IMR-90 (cell line): ENCODE results near the gene KLHL14. TPM values are rescaled to one million over a fixed set of nuclear protein-coding genes. Genes with fewer than 3 reads are reported as not detected.

Experiments
- ATAC-seq: fragments of 200-7000 bp; cut with Tn5 transposase; 2 replicates; pipeline ENCODE4 v1.9.1; 2020; ENCODE audit warnings: low read depth, mild to moderate bottlenecking, moderate library complexity
- BruUV-seq: library from RNA; stranded (reverse); fragments of 400-500 nt; replicated peaks from 2 replicates; lab custom pipeline; 2021; lab: Mats Ljungman, UMichigan
- CTCF ChIA-PET: fragments of 300-600 bp; formaldehyde crosslinking; extraction: SDS; loops from one replicate; lab custom pipeline; 2021; ENCODE audit warnings: antibody characterized with exemption; lab: Yijun Ruan, JAX
- POLR2A ChIA-PET: fragments of 300-600 bp; sonication (Branson Sonifier 250); formaldehyde crosslinking; loops from one replicate; lab custom pipeline; 2022; ENCODE audit warnings: antibody characterized with exemption; ENCODE audit not compliant: unreplicated experiment; lab: Charles Lee
- DNase-seq: peaks from one replicate; pipeline ENCODE4 v3.0.0; 2013
- H2AFZ ChIP-seq: replicated peaks from 2 replicates; pipeline ENCODE3; 2013; ENCODE audit warnings: low read length, mild to moderate bottlenecking; ENCODE audit not compliant: poor library complexity
- H2AK5ac ChIP-seq: 2 replicates; pipeline ENCODE4 v1.6.1; 2013; ENCODE audit warnings: low read depth, low read length, inconsistent platforms
- H2AK9ac ChIP-seq: replicated peaks from 2 replicates; pipeline ENCODE3; 2013; ENCODE audit warnings: mild to moderate bottlenecking, low read depth, low read length, moderate library complexity; ENCODE audit not compliant: poor library complexity
- H2BK120ac ChIP-seq: 2 replicates; pipeline ENCODE4 v1.6.1; 2013; ENCODE audit warnings: low read depth, low read length, inconsistent platforms
- H2BK15ac ChIP-seq: 3 replicates; pipeline ENCODE4 v1.6.1; 2013; ENCODE audit warnings: low read depth, low read length, inconsistent platforms
- H2BK20ac ChIP-seq: 2 replicates; pipeline ENCODE4 v1.6.1; 2013; ENCODE audit warnings: low read depth, mild to moderate bottlenecking, inconsistent platforms, low read length, moderate library complexity
- H2BK5ac ChIP-seq: 2 replicates; pipeline ENCODE4 v1.6.1; 2013; ENCODE audit warnings: mild to moderate bottlenecking, low read depth, low read length, inconsistent platforms; ENCODE audit not compliant: poor library complexity, severe bottlenecking
- H3K14ac ChIP-seq: replicated peaks from 2 replicates; pipeline ENCODE4 v1.6.1; 2013; ENCODE audit warnings: low read depth, low read length, inconsistent platforms
- H3K18ac ChIP-seq: 2 replicates; pipeline ENCODE4 v1.6.1; 2013; ENCODE audit warnings: low read depth, low read length, control low read depth
- H3K23ac ChIP-seq: 2 replicates; pipeline ENCODE4 v1.6.1; 2013; ENCODE audit warnings: low read depth, low read length, inconsistent platforms
- H3K27ac ChIP-seq: 2 replicates; pipeline ENCODE4 v1.5.1; 2013; ENCODE audit warnings: mild to moderate bottlenecking, control low read depth, low read length; ENCODE audit not compliant: insufficient read depth
- H3K27me3 ChIP-seq: 2 replicates; pipeline ENCODE4 v1.6.1; 2013; ENCODE audit warnings: low read length; ENCODE audit not compliant: control insufficient read depth, insufficient read depth
- H3K36me3 ChIP-seq: 2 replicates; pipeline ENCODE4 v1.6.1; 2013; ENCODE audit warnings: low read length, mixed read lengths; ENCODE audit not compliant: control insufficient read depth, insufficient read depth
- H3K4ac ChIP-seq: 2 replicates; pipeline ENCODE4 v1.6.1; 2013; ENCODE audit warnings: low read depth, low read length, inconsistent platforms
- H3K4me1 ChIP-seq: 2 replicates; pipeline ENCODE4 v1.6.1; 2013; ENCODE audit warnings: low read length, mixed read lengths; ENCODE audit not compliant: control insufficient read depth, insufficient read depth
- H3K4me2 ChIP-seq: 2 replicates; pipeline ENCODE4 v1.6.1; 2013; ENCODE audit warnings: low read depth, mild to moderate bottlenecking, control low read depth, low read length, moderate library complexity
- H3K4me3 ChIP-seq: 2 replicates; pipeline ENCODE4 v1.5.1; 2013; ENCODE audit warnings: low read depth, mild to moderate bottlenecking, control low read depth, low read length, moderate library complexity; ENCODE audit not compliant: insufficient read depth
- H3K56ac ChIP-seq: 2 replicates; pipeline ENCODE4 v1.6.1; 2013; ENCODE audit warnings: low read length, inconsistent platforms; ENCODE audit not compliant: insufficient read depth; ENCODE audit errors: extremely low read depth
- H3K79me1 ChIP-seq, 2 experiments: 2 replicates each; pipeline ENCODE4 v1.6.1; 2013; ENCODE audit warnings: low read length in 2 of 2, inconsistent platforms in 1 of 2, low read depth in 1 of 2
- H3K9ac ChIP-seq: 2 replicates; pipeline ENCODE4 v1.6.1; 2013; ENCODE audit warnings: low read depth, low read length, control low read depth
- H3K9me1 ChIP-seq: 2 replicates; pipeline ENCODE4 v1.6.1; 2013; ENCODE audit warnings: low read length, inconsistent platforms; ENCODE audit not compliant: insufficient read depth
- H3K9me3 ChIP-seq: 2 replicates; pipeline ENCODE4 v1.6.1; 2013; ENCODE audit warnings: low read length; ENCODE audit not compliant: control insufficient read depth, insufficient read depth
- H4K20me1 ChIP-seq: 2 replicates; pipeline ENCODE4 v1.6.1; 2013; ENCODE audit warnings: low read length, inconsistent platforms; ENCODE audit not compliant: insufficient read depth
- H4K5ac ChIP-seq: 2 replicates; pipeline ENCODE4 v1.6.1; 2013; ENCODE audit warnings: mild to moderate bottlenecking, low read depth, low read length, control low read depth
- H4K8ac ChIP-seq, 2 experiments: 2 replicates each; pipeline ENCODE4 v1.6.1; 2013; ENCODE audit warnings: low read depth in 2 of 2, low read length in 2 of 2, control low read depth in 1 of 2, inconsistent platforms in 1 of 2
- H4K91ac ChIP-seq: 2 replicates; pipeline ENCODE4 v1.6.1; 2013; ENCODE audit warnings: low read depth, low read length, inconsistent platforms; ENCODE audit not compliant: insufficient read depth
- BHLHE40 ChIP-seq: fragments of 150-350 bp; IDR thresholded peaks from 2 replicates; pipeline ENCODE4 v1.6.1; 2016; ENCODE audit warnings: mild to moderate bottlenecking, low read depth, low read length
- CEBPB ChIP-seq: IDR thresholded peaks from 2 replicates; pipeline ENCODE4 v1.6.1; 2012; ENCODE audit warnings: low read depth, low read length, improper control_type of control experiment
- CHD1 ChIP-seq: IDR thresholded peaks from 2 replicates; pipeline ENCODE4 v1.6.1; 2012; ENCODE audit warnings: low read depth, low read length, improper control_type of control experiment
- CTCF ChIP-seq: conservative IDR thresholded peaks from 2 replicates; pipeline ENCODE4 v1.5.1; 2012; ENCODE audit warnings: mild to moderate bottlenecking, low read depth, low read length, improper control_type of control experiment
- ELK1 ChIP-seq: fragments of 150-350 bp; IDR thresholded peaks from 2 replicates; pipeline ENCODE4 v1.6.1; 2016; ENCODE audit warnings: low read depth, mild to moderate bottlenecking, low read length, moderate library complexity, borderline replicate concordance
- FOS ChIP-seq: fragments of 150-350 bp; IDR thresholded peaks from 2 replicates; pipeline ENCODE4 v1.6.1; 2016; ENCODE audit warnings: low read depth, low read length
- MAFK ChIP-seq: IDR thresholded peaks from 2 replicates; pipeline ENCODE4 v1.6.1; 2012; ENCODE audit warnings: low read depth, low read length, improper control_type of control experiment
- MAZ ChIP-seq: IDR thresholded peaks from 2 replicates; pipeline ENCODE4 v1.6.1; 2012; ENCODE audit warnings: low read depth, mild to moderate bottlenecking, low read length, improper control_type of control experiment, moderate library complexity, borderline replicate concordance
- MXI1 ChIP-seq: IDR thresholded peaks from 2 replicates; pipeline ENCODE4 v1.6.1; 2012; ENCODE audit warnings: low read depth, mild to moderate bottlenecking, low read length, moderate library complexity, borderline replicate concordance
- NFE2L2 ChIP-seq: fragments of 150-350 bp; IDR thresholded peaks from 2 replicates; pipeline ENCODE4 v1.6.1; 2016; ENCODE audit warnings: low read depth, mild to moderate bottlenecking, low read length
- POLR2A ChIP-seq: IDR thresholded peaks from 2 replicates; pipeline ENCODE4 v1.6.1; 2012; ENCODE audit warnings: mild to moderate bottlenecking, low read depth, low read length
- RAD21 ChIP-seq: IDR thresholded peaks from 2 replicates; pipeline ENCODE4 v1.6.1; 2012; ENCODE audit warnings: low read length, improper control_type of control experiment
- RCOR1 ChIP-seq: IDR thresholded peaks from 2 replicates; pipeline ENCODE4 v1.6.1; 2012; ENCODE audit warnings: mild to moderate bottlenecking, low read length, improper control_type of control experiment; ENCODE audit not compliant: insufficient replicate concordance
- RFX5 ChIP-seq: IDR thresholded peaks from 2 replicates; pipeline ENCODE4 v1.8.0; 2012; ENCODE audit warnings: low read depth, mild to moderate bottlenecking, low read length, moderate library complexity
- SMC3 ChIP-seq: fragments of 150-350 bp; IDR thresholded peaks from 2 replicates; pipeline ENCODE4 v1.6.1; 2016; ENCODE audit warnings: low read depth, mild to moderate bottlenecking, antibody characterized with exemption, low read length, moderate library complexity
- USF2 ChIP-seq: fragments of 150-350 bp; IDR thresholded peaks from 2 replicates; pipeline ENCODE4 v1.6.1; 2017; ENCODE audit warnings: mild to moderate bottlenecking, antibody characterized with exemption, low read length, low read depth
- WGBS, 2 experiments: methylation state at CpG; one replicate each; pipeline versions ENCODE4 v1.1.5 to v1.1.7; 2013; ENCODE audit warnings: missing lambda C conversion rate in 2 of 2; ENCODE audit not compliant: insufficient read length in 1 of 2; ENCODE audit errors: extremely low coverage in 2 of 2; 5-methylcytosine and 5-hydroxymethylcytosine counted together
- dilution Hi-C: fragments of 300-500 bp; cut with HindIII; formaldehyde crosslinking; loops from one replicate; pipeline ENCODE4 v1.14.3; 2018; ENCODE audit warnings: low sequenced_read_pairs; ENCODE audit not compliant: unreplicated experiment
- in situ Hi-C: fragments of 300-500 bp; cut with MboI; formaldehyde crosslinking; loops from 3 replicates; pipeline ENCODE4 v1.14.3; 2019; ENCODE audit warnings: low sequenced_read_pairs, inconsistent platforms, mixed read lengths
- intact Hi-C: fragments of 100-400 bp; cut with micrococcal nuclease; formaldehyde crosslinking; loops from 2 replicates; pipeline ENCODE4 v1.10.0; 2022
- polyA plus RNA-seq, 3 experiments: library from polyadenylated mRNA; depleted of rRNA; stranded (reverse); fragments of >200 nt; gene quantifications; 2 replicates each; pipeline ENCODE4 v1.2.3, GENCODE V29; 2012; ENCODE audit warnings: low replicate concordance in 1 of 3
- total RNA-seq: library from RNA; depleted of rRNA; stranded (reverse); fragments of >200 nt; gene quantifications from 2 replicates; pipeline ENCODE4 v1.2.3, GENCODE V29; 2012

The KLHL14 gene
- total and polyA plus RNA-seq, 2 of the 4 experiments (the other 2 are of a cell fraction), result not detected

GRCh38 chr18:32776561-32776960, 3.7 kb upstream of the KLHL14 start:
- H3K18ac ChIP-seq, result no peak overlapping the region
- no TSS peak for BruUV-seq
- no peaks in the 10 kb centered on the region for H3K36me3 ChIP-seq
- H4K5ac ChIP-seq, result no peak overlapping the region
- no peaks in the 10 kb centered on the region for H3K4me1 ChIP-seq
- H3K4ac ChIP-seq, result no peak overlapping the region
- ChIA-PET CTCF (no interaction called here), POLR2A (no interaction called here)
- no peak overlapping the region for H3K4me3 ChIP-seq
- dilution Hi-C loops (no loop called here), in situ Hi-C loops (no loop called here), intact Hi-C loops (no loop called here)
- H3K9me3 ChIP-seq, result no peaks in the 10 kb centered on the region
- no peak overlapping the region for H2BK15ac ChIP-seq
- no peak overlapping the region for H3K27ac ChIP-seq
- H3K23ac ChIP-seq, result no peak overlapping the region
- H2BK5ac ChIP-seq, result no peak overlapping the region
- no peak overlapping the region for H2AFZ ChIP-seq
- no peaks in the 10 kb centered on the region for H4K20me1 ChIP-seq
- no peak overlapping the region for H2AK9ac ChIP-seq
- no CpG with 5 or more reads among the region's 2 CpGs for WGBS, 2 experiments
- H4K91ac ChIP-seq, result no peak overlapping the region
- H3K56ac ChIP-seq, result no peak overlapping the region
- ATAC-seq, result no peak
- H3K9me1 ChIP-seq, result no peaks in the 10 kb centered on the region
- H2BK20ac ChIP-seq, result no peak overlapping the region
- no peak overlapping the region for H2AK5ac ChIP-seq
- no peak overlapping the region for H4K8ac ChIP-seq
- H3K9ac ChIP-seq, result no peak overlapping the region
- TF ChIP-seq USF2, result no peak
- no peak for TF ChIP-seq CTCF
- no peak for TF ChIP-seq ELK1
- no peak for TF ChIP-seq CEBPB
- no peak for TF ChIP-seq RAD21
- TF ChIP-seq CHD1, result no peak
- no peak for TF ChIP-seq MXI1
- no peak for TF ChIP-seq NFE2L2
- no peak for TF ChIP-seq RFX5
- no peak for TF ChIP-seq MAFK
- TF ChIP-seq SMC3, result no peak
- no peak for TF ChIP-seq MAZ
- TF ChIP-seq BHLHE40, result no peak
- no peak for TF ChIP-seq RCOR1
- no peak for TF ChIP-seq POLR2A
- no peak for TF ChIP-seq FOS
- peaks cover 15% of the 10 kb centered on the region; the same call in 1 of the 2 replicates for H3K27me3 ChIP-seq
- DNase-seq, result no peak
- no peak overlapping the region for H3K14ac ChIP-seq
- H2BK120ac ChIP-seq, result no peak overlapping the region
- H3K79me1 ChIP-seq, result no peaks in the 10 kb centered on the region
- H3K4me2 ChIP-seq, result no peak overlapping the region
